NCI-H2227 treated with DMSO at 0.1 percent for 48 hours (cell line): Measurements from ENCODE around the gene ARL6IP1.
"Not testable (repeated sequence)": the region's sequence is repeated elsewhere in the genome, so short reads cannot be mapped to it uniquely, and the experiment has no call there.

ENCODE experiments used
- DNase-seq: peaks from one replicate; lab custom pipeline; 2025; lab: John Stamatoyannopoulos, UW

Gene ARL6IP1

DNA sequence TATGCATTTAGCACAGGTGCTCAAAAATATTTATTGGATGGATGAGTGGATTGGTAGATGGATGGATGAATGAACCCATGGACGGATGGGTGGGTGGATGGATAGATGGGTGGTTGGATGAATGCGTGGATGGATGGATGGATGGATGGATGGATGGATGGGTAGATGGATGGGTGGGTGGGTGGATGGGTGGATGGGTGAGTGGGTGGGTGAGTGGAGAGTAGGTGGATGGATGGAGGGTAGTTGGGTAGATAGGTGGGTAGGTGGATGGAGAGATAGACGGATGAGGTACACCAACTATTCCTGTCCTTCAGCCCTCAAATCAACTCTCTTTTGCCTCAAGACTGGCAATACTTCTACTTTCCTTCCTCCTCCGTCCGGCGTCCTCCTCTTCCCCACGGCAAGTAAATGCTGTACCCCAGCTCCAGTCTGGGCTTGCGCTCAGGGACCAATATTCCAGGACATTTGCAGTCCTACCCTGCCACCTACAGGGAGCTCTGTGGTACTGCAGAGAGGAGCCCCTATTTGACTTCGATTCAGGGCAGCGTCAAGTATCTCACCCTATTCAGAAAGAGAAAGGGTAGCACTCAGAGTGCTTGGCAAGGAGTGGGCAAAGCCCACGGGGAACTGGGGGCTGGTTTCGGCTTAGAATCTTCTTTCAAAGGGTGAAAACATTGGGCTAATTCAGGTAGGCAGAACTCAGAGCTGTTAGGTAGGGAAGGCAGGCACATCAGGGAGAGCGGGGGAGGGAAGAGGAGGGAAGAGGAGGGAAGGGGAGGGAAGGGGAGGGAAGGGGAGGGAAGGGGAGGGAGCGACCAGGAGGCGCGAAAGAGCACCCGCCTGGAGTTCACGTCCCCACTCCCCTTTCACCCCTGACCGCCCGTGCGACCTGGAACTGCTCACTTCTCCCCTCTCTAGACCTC is 41.5 kb downstream of the ARL6IP1 start:
- peak; percentile 17 for DNase-seq

DNA sequence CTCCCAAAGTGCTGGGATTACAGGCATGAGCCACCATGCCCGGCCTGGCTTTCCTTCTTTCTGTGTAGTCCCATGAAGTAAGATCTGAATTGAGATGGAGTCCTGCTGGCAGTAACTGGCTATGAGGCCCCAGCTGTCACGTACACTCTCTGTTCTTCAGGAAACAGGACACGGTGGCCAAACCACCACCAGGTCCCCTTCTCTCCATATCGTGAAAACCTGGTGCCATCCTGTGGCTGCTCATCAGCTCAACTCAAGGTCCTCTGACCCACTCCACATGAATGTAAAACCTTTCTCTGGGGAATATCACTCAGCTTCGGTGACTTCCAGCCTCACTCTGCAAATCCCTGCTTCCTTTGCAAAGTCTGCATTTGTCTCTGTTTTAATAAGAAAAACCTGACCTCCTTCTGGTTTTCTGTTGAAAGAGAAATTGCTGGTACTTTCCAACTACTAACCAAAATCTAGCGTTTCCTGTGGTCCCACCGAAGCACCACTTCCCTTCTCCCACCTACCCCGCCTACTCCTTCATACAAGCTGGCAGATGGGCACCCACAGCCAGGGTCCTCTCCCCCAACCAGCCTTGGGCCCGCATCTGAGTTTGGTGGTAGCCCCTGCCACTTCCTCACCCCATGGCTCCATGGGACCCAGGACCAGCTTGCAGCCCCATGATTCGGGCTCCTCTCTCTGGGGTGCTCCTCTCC is 43.2 kb downstream of the ARL6IP1 start:
- not testable (repeated sequence) for DNase-seq

DNA sequence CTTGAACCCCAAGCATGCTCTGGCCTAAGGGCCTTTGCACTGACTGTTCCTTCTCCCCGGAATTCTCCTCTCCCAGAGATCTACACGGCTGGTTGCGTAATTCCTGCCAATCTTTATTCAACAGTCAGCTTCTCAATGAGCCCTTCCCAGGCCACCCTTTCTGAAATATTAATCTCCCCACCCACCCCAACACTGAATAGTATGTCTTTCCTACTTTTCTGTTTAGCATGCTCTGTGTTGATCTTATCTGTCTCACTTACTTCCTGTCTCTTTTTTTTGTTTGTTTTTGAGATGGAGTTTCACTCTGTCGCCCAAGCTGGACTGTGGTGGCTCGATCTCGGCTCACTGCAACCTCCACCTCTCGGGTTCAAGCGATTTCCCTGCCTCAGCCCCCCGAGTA is 44.7 kb downstream of the ARL6IP1 start:
- not testable (repeated sequence) for DNase-seq

DNA sequence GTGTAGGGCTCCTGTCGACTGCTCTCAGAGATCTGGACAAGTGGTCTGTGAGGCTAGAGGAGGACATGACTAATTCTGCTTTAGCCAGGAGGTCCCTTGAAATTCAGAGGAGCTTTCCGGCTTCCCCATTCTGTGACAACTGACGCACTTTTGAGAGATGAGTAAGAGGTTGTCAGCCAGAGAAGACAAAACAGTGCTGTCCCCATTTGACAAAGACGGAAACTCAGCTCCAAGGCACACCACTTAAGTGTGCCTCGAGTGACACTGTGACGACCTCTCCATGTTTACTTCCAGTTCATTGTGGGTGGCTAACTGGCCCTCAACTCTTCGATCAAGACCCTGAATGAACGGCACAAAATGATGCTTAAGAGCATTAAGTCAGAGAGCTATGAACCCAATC is 58.5 kb downstream of the ARL6IP1 start:
- DNase-seq, result not testable (repeated sequence)
